ENCODE data around the gene SOS1. TPM values are rescaled to one million over a fixed set of nuclear protein-coding genes. Genes with fewer than 3 reads are reported as not detected.

The SOS1 gene
- total and polyA plus RNA-seq, 2 experiments from 2014 or later: 5.0 to 22.0 TPM

DNA sequence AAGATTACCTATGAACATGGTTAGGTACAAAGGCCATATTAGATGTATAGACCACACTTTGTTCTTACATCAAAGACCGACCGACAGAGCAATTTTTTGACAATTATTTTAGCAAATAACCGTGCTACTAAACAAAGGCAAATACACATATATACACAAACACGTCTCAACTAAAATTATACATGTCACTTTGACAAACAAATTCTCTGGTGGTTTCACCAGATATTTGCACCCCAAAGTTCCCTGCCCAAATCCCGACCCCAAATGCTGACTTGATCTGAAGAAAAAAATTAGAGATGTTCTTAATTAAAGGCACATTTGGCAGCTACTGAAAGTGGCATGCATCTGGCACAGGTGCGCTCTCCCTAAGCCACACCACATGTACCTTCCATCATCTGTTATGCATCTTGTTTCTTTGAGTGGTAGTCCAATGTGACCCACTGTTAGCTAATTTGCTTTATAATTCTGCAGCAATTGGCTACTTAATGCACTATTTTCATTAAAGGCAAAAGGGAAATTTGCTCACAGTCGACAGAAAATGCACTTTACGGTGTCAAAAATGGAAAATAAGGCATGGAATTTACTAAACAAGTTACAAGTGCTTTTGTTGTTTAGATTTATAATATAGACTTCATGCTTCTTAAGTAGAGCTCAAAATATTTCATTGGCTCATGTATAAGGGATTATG is 139.0 kb downstream of the SOS1 start:
- no peak for TF ChIP-seq EZH2 (IDR thresholded peaks at IDR 0.05; ENCODE audit: insufficient read depth, poor library complexity, severe bottlenecking)
- TF ChIP-seq EZH2phosphoT487 (IDR thresholded peaks at IDR 0.05; ENCODE audit: insufficient read depth, low read depth): no peak
- 96 to 97% methylated on average over 8 of the region's 8 CpGs for WGBS, 2 experiments (ENCODE audit: low coverage in 1 of 2, low lambda C conversion rate in 2 of 2, missing lambda C conversion rate in 2 of 2)
- Histone ChIP-seq H3K4me3 (no peak overlapping the region), H3K79me2 (ENCODE audit: insufficient read depth) (no peaks in the 10 kb centered on the region), H3K9me3 (ENCODE audit: low read depth) (no peaks in the 10 kb centered on the region), H2AFZ (no peak overlapping the region), H3K9me2 (ENCODE audit: insufficient read depth) (no peaks in the 10 kb centered on the region), H3K36me3 (ENCODE audit: low read depth) (peaks cover 37% of the 10 kb centered on the region), H3K27me3 (replicated peaks; ENCODE audit: insufficient read depth) (no peaks in the 10 kb centered on the region), H3K9ac (no peak overlapping the region), H3K27ac (no peak overlapping the region), H3K4me2 (ENCODE audit: unreplicated experiment) (no peak overlapping the region), H4K20me1 (ENCODE audit: insufficient read depth) (no peaks in the 10 kb centered on the region), H3K4me1 (ENCODE audit: insufficient read depth) (no peaks in the 10 kb centered on the region), H3F3A (ENCODE audit: insufficient read depth) (no peaks in the 10 kb centered on the region)
- no peak for DNase-seq
- in situ Hi-C loops (cut with MboI): no loop called here

DNA sequence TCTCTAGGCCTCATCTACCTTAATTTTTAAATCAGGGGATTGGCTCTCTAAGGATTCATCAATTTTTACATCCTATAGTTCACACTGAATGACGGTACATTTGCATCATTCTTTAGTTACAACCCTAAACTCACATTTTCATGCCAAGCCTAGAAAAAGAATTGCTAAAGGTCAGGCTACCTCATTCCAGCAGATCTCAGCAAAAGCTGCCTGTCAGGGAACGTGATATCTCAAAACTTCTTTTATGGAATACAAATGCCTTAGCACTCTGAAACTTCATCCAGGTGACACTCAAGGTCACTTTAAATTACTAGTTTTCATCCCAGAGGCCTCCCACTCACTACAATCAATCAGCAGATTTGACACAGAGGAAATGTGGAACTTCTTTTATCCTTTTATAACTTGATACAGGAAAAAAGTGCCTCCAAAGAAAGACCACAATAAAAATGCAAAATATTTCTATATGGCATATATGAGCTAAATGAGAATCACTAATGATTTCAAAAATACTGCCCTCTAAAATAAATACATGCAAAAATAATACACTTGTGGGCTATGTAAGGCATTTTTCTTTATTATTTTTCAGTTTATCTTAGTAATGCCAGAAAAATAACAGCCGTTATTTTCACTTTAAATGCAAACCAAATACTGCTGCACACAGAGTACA is 139.7 kb downstream of the SOS1 start:
- no peaks in the 10 kb centered on the region for H4K20me1 ChIP-seq (ENCODE audit: insufficient read depth)
- no peaks in the 10 kb centered on the region for H3K9me2 ChIP-seq (ENCODE audit: insufficient read depth)
- no peak for DNase-seq
- H2AFZ ChIP-seq: no peak overlapping the region
- no peak for TF ChIP-seq EZH2 (IDR thresholded peaks at IDR 0.05; ENCODE audit: insufficient read depth, poor library complexity, severe bottlenecking)
- TF ChIP-seq EZH2phosphoT487 (IDR thresholded peaks at IDR 0.05; ENCODE audit: insufficient read depth, low read depth): no peak
- no peaks in the 10 kb centered on the region for H3K79me2 ChIP-seq (ENCODE audit: insufficient read depth)
- H3F3A ChIP-seq (ENCODE audit: insufficient read depth): no peaks in the 10 kb centered on the region
- H3K4me1 ChIP-seq (ENCODE audit: insufficient read depth): no peaks in the 10 kb centered on the region
- H3K27me3 ChIP-seq (replicated peaks; ENCODE audit: insufficient read depth): no peaks in the 10 kb centered on the region
- no peaks in the 10 kb centered on the region for H3K9me3 ChIP-seq (ENCODE audit: low read depth)
- 93 to 99% methylated on average over 3 of the region's 3 CpGs for WGBS, 2 experiments (ENCODE audit: low coverage in 1 of 2, low lambda C conversion rate in 2 of 2, missing lambda C conversion rate in 2 of 2)
- H3K4me3 ChIP-seq: no peak overlapping the region
- H3K27ac ChIP-seq: no peak overlapping the region
- in situ Hi-C loops (cut with MboI): no loop called here
- no peak overlapping the region for H3K4me2 ChIP-seq (ENCODE audit: unreplicated experiment)
- H3K9ac ChIP-seq: no peak overlapping the region
- H3K36me3 ChIP-seq (ENCODE audit: low read depth): peaks cover 31% of the 10 kb centered on the region

DNA sequence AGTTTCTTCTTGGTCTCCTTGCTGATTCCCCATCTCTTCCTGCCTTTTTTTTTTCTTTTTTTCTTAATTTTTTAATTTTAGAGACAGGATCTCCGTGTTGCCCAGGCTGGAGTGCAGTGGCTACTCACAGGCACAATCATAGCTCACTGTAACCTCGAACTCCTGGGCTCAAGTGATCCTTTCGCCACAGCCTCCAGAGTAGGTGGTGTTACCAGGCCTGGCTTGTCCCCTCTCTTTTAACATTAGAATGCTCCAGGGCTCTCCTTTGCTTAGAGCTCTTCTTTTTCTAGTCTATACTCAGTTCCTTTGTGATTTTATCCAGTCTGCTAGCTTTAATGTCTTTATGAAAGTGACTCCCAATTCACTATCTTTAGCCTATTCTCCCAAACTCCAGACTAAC is 141.9 kb downstream of the SOS1 start:
- Histone ChIP-seq H4K20me1 (ENCODE audit: insufficient read depth) (no peaks in the 10 kb centered on the region), H3K27ac (no peak overlapping the region), H3K4me1 (ENCODE audit: insufficient read depth) (no peaks in the 10 kb centered on the region), H3K27me3 (replicated peaks; ENCODE audit: insufficient read depth) (no peaks in the 10 kb centered on the region), H3K9ac (no peak overlapping the region), H3K4me3 (no peak overlapping the region), H3K9me3 (ENCODE audit: low read depth) (no peaks in the 10 kb centered on the region), H3K36me3 (ENCODE audit: low read depth) (peaks cover 13% of the 10 kb centered on the region; the same call in 1 of the 2 replicates), H2AFZ (no peak overlapping the region), H3K4me2 (ENCODE audit: unreplicated experiment) (no peak overlapping the region), H3F3A (ENCODE audit: insufficient read depth) (no peaks in the 10 kb centered on the region), H3K9me2 (ENCODE audit: insufficient read depth) (no peaks in the 10 kb centered on the region), H3K79me2 (ENCODE audit: insufficient read depth) (no peaks in the 10 kb centered on the region)
- TF ChIP-seq EZH2phosphoT487 (IDR thresholded peaks at IDR 0.05; ENCODE audit: insufficient read depth, low read depth) (no peak), EZH2 (IDR thresholded peaks at IDR 0.05; ENCODE audit: insufficient read depth, poor library complexity, severe bottlenecking) (no peak)
- no peak for DNase-seq
- in situ Hi-C loops (cut with MboI): no loop called here
- WGBS, 2 experiments (ENCODE audit: low coverage in 1 of 2, low lambda C conversion rate in 2 of 2, missing lambda C conversion rate in 2 of 2): 95 to 100% methylated on average over 3 of the region's 3 CpGs

DNA sequence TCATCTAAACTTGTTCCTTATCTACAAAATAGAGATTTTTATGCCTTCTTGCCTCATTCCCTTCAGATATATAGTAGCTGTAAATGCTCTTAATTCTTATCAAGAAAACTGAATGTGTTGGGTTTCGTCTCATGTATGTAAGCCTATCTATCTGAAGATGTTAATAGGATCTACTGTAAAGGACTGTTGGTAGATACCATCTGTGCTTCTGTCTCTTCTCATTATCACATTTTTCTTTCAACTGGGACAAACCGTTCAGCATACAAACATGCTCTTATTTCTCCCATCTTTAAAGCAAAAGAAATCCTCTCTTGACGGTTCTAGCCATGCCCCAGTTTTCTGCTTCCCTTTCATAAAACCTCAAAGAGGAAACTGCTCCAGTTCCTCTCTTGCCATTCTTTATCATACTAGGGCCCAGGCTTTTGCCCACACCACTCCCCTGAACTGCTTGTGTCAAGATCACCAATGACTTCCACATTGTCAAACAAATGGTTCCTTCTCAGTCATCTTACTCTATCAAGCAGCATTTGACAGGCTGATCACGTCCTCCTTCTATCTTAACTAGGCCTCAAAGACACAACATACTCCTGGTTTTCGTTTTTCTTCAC is 142.5 kb downstream of the SOS1 start:
- Histone ChIP-seq H3K9ac (no peak overlapping the region), H4K20me1 (ENCODE audit: insufficient read depth) (no peaks in the 10 kb centered on the region), H3K4me2 (ENCODE audit: unreplicated experiment) (no peak overlapping the region), H3K36me3 (ENCODE audit: low read depth) (0 out of 2 replicates have a peak, but pooled peaks cover 12% of the 10 kb centered on the region), H3F3A (ENCODE audit: insufficient read depth) (no peaks in the 10 kb centered on the region), H3K9me3 (ENCODE audit: low read depth) (no peaks in the 10 kb centered on the region), H3K79me2 (ENCODE audit: insufficient read depth) (no peaks in the 10 kb centered on the region), H2AFZ (no peak overlapping the region), H3K9me2 (ENCODE audit: insufficient read depth) (no peaks in the 10 kb centered on the region), H3K4me1 (ENCODE audit: insufficient read depth) (no peaks in the 10 kb centered on the region), H3K4me3 (no peak overlapping the region), H3K27ac (no peak overlapping the region), H3K27me3 (replicated peaks; ENCODE audit: insufficient read depth) (no peaks in the 10 kb centered on the region)
- in situ Hi-C loops (cut with MboI): no loop called here
- WGBS, 2 experiments (ENCODE audit: low coverage in 1 of 2, low lambda C conversion rate in 2 of 2, missing lambda C conversion rate in 2 of 2): 88 to 93% methylated on average over 5 of the region's 5 CpGs
- TF ChIP-seq EZH2 (IDR thresholded peaks at IDR 0.05; ENCODE audit: insufficient read depth, poor library complexity, severe bottlenecking) (no peak), EZH2phosphoT487 (IDR thresholded peaks at IDR 0.05; ENCODE audit: insufficient read depth, low read depth) (no peak)
- DNase-seq: no peak

All from GM23248 (cell line).